ENCODE data around the gene TBC1D23. TPM values are rescaled to one million over a fixed set of nuclear protein-coding genes. Genes with fewer than 3 reads are reported as not detected.

Gene TBC1D23
- total RNA-seq, 1 experiment from 2014 or later, result 45.2 TPM

- no peaks in the 10 kb centered on the region for H3K9me3 ChIP-seq
- POLR2A ChIA-PET, result interaction anchor here (0.7 kb wide), 1 partner anchor 21 kb away, joined by 3 read pairs; no protein-coding TSS in a partner anchor
- peaks cover 3% of the 10 kb centered on the region; the same call in 1 of the 2 replicates for H3K36me3 ChIP-seq (ENCODE audit: control insufficient read depth, insufficient read depth, low read length)
- no peaks in the 10 kb centered on the region for H3K27me3 ChIP-seq (replicated peaks; ENCODE audit: control insufficient read depth, insufficient read depth, low read length)
- CTCF ChIA-PET, result interaction anchor here (1.0 kb wide), 1 partner anchor 26 kb away, joined by 3 read pairs; no protein-coding TSS in a partner anchor
- no peak overlapping the region for H3K4me3 Mint-ChIP-seq (ENCODE audit: unreplicated experiment)
- H3K36me3 Mint-ChIP-seq (ENCODE audit: insufficient read depth, unreplicated experiment), result peaks cover 53% of the 10 kb centered on the region
- no TSS peak for BruUV-seq (replicated peaks)
- no peaks in the 10 kb centered on the region; the same call in 1 of the 2 replicates for H3K4me1 ChIP-seq
- no peaks in the 10 kb centered on the region for H3K4me1 Mint-ChIP-seq (ENCODE audit: low read depth, unreplicated experiment)
- intact Hi-C loops (cut with micrococcal nuclease; ENCODE audit: unreplicated experiment), result no loop called here
- H3K9me3 Mint-ChIP-seq (ENCODE audit: unreplicated experiment), result no peaks in the 10 kb centered on the region
- no peak overlapping the region for H3K4me3 ChIP-seq (ENCODE audit: low read depth, low read length)
- no peak for TF ChIP-seq CTCF (IDR thresholded peaks at IDR 0.05; ENCODE audit: insufficient read depth in 1 of 2, low read depth in 1 of 2, low read length in 1 of 2, severe bottlenecking in 1 of 2, unreplicated experiment in 1 of 2)
- no peak overlapping the region for H3K27ac Mint-ChIP-seq (ENCODE audit: unreplicated experiment)
- H3K27me3 Mint-ChIP-seq (ENCODE audit: insufficient read depth, unreplicated experiment), result no peaks in the 10 kb centered on the region
- DNase-seq, result peak in 1 of 2 experiments; percentile 4
Measured at GRCh38 chr3:100360757-100361496, 100.1 kb downstream of the TBC1D23 start.

GRCh38 chr3:100361897-100362296 is 101.1 kb downstream of the TBC1D23 start:
- ChIA-PET CTCF (no interaction called here), POLR2A (no interaction called here)
- H3K36me3 ChIP-seq (ENCODE audit: control insufficient read depth, insufficient read depth, low read length), result peaks cover 3% of the 10 kb centered on the region; the same call in 1 of the 2 replicates
- H3K36me3 Mint-ChIP-seq (ENCODE audit: insufficient read depth, unreplicated experiment), result peaks cover 55% of the 10 kb centered on the region
- no peaks in the 10 kb centered on the region; the same call in 1 of the 2 replicates for H3K4me1 ChIP-seq
- DNase-seq, result no peak
- no peaks in the 10 kb centered on the region for H3K27me3 ChIP-seq (replicated peaks; ENCODE audit: control insufficient read depth, insufficient read depth, low read length)
- intact Hi-C loops (cut with micrococcal nuclease; ENCODE audit: unreplicated experiment), result no loop called here
- no peak overlapping the region for H3K4me3 ChIP-seq (ENCODE audit: low read depth, low read length)
- H3K9me3 Mint-ChIP-seq (ENCODE audit: unreplicated experiment), result no peaks in the 10 kb centered on the region
- no peaks in the 10 kb centered on the region for H3K27me3 Mint-ChIP-seq (ENCODE audit: insufficient read depth, unreplicated experiment)
- H3K4me3 Mint-ChIP-seq (ENCODE audit: unreplicated experiment), result no peak overlapping the region
- no peak overlapping the region for H3K27ac Mint-ChIP-seq (ENCODE audit: unreplicated experiment)
- no TSS peak for BruUV-seq (replicated peaks)
- no peaks in the 10 kb centered on the region for H3K4me1 Mint-ChIP-seq (ENCODE audit: low read depth, unreplicated experiment)
- TF ChIP-seq CTCF (IDR thresholded peaks at IDR 0.05; ENCODE audit: insufficient read depth in 1 of 2, low read depth in 1 of 2, low read length in 1 of 2, severe bottlenecking in 1 of 2, unreplicated experiment in 1 of 2), result no peak
- no peaks in the 10 kb centered on the region for H3K9me3 ChIP-seq

GRCh38 chr3:100364421-100364820 is 103.6 kb downstream of the TBC1D23 start:
- H3K4me3 ChIP-seq (ENCODE audit: low read depth, low read length), result no peak overlapping the region
- no peak for DNase-seq
- CTCF ChIA-PET, result no interaction called here
- intact Hi-C loops (cut with micrococcal nuclease; ENCODE audit: unreplicated experiment), result no loop called here
- peaks cover 55% of the 10 kb centered on the region for H3K36me3 Mint-ChIP-seq (ENCODE audit: insufficient read depth, unreplicated experiment)
- no peaks in the 10 kb centered on the region for H3K27me3 Mint-ChIP-seq (ENCODE audit: insufficient read depth, unreplicated experiment)
- H3K27ac Mint-ChIP-seq (ENCODE audit: unreplicated experiment), result no peak overlapping the region
- no peak overlapping the region for H3K4me3 Mint-ChIP-seq (ENCODE audit: unreplicated experiment)
- no peaks in the 10 kb centered on the region for H3K4me1 Mint-ChIP-seq (ENCODE audit: low read depth, unreplicated experiment)
- no TSS peak for BruUV-seq (replicated peaks)
- no peaks in the 10 kb centered on the region; the same call in 1 of the 2 replicates for H3K4me1 ChIP-seq
- H3K9me3 Mint-ChIP-seq (ENCODE audit: unreplicated experiment), result no peaks in the 10 kb centered on the region
- H3K36me3 ChIP-seq (ENCODE audit: control insufficient read depth, insufficient read depth, low read length), result peaks cover 3% of the 10 kb centered on the region; the same call in 1 of the 2 replicates
- POLR2A ChIA-PET, result no interaction called here
- no peak for TF ChIP-seq CTCF (IDR thresholded peaks at IDR 0.05; ENCODE audit: insufficient read depth in 1 of 2, low read depth in 1 of 2, low read length in 1 of 2, severe bottlenecking in 1 of 2, unreplicated experiment in 1 of 2)
- no peaks in the 10 kb centered on the region for H3K27me3 ChIP-seq (replicated peaks; ENCODE audit: control insufficient read depth, insufficient read depth, low read length)
- no peaks in the 10 kb centered on the region for H3K9me3 ChIP-seq
